ENCODE data around the gene MPPED2. TPM values are rescaled to one million over a fixed set of nuclear protein-coding genes. Genes with fewer than 3 reads are reported as not detected.

MPPED2 gene
- total RNA-seq, 2 experiments from 2014 or later: not detected

DNA sequence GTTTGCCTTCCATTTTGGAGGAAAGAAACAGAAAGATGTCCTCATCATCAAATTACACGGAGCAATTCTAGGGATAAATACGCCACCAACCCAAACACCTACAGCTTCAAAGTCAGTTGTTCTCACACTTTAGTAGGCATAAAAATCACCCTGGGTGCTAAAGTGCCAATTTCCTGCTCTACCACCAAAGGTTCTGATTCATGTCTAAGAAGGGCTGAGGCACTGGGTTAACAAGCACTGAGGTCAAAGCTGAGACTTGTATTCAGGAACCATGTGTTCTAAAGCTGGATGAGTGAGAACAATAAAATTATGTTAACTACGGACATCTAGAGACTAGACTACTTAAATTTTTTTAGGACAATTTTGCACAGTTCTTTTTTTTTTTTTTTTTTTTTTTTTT lies 127.6 kb downstream of the MPPED2 start:
- POLR2A ChIA-PET: no interaction called here
- CTCF ChIA-PET: no interaction called here

DNA sequence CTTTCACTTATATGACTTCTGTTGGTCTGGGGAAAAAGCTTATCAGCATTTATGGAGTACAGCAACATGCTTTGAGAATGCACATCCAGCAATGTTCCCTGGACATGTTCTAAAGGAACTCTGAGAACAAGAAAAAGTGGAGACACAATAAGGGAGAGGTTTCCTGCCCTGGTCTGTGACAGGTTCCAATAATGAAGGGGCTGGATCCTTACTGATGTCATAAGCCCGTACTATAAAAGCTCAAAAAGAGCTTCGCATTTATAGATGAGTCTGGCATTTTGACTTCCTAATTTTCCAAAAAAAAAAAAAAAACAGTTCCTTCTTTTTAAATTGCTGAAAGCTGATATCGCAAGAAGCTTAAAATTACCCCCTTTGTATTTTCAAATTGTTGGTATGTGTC lies 129.1 kb downstream of the MPPED2 start:
- ChIA-PET POLR2A (no interaction called here), CTCF (interaction anchor here (0.6 kb wide), 1 partner anchor 40 kb away, joined by 3 read pairs; no protein-coding TSS in a partner anchor)

DNA sequence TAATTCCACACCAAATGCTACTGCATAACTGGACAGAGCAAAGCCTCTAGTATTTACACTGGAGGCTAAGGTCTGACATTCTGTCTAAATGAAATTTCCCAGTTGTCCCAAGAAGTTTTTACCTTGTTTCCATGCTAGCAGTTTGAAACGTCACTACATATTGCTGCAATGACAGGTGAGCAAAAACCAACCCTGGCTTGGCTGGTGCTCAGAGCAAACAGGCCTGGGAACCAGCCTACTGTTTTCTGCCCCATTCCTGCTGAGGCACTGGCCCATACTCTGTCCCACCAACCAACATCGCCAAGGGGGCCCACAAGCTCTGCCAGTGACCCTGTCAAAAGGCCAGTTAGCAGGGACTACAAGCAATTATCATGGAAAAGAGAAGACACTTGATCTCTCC lies 131.1 kb downstream of the MPPED2 start:
- ChIA-PET CTCF (no interaction called here), POLR2A (no interaction called here)

- ChIA-PET CTCF (no interaction called here), POLR2A (no interaction called here)
These were observed 131.6 kb downstream of the MPPED2 start for GRCh38 chr11:30454541-30454940.

DNA sequence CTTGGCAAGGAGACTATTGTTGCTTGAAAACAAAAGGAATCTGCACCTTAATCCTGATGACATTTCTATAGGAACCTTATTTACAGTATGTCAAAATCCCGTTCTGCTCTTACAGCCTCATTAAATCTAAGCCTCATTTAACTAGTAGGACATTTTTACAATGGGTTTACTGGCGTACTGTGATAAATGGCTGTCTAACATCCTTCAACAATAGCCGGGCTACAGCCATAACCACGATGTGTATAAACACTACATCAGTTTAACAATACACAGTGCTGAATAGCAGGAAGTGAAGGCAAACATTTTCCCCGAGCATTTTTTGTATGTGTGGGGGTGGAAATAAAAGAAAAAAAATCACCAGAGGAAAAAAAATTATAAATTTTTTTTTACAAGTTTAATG lies 132.0 kb downstream of the MPPED2 start:
- ChIA-PET POLR2A (no interaction called here), CTCF (no interaction called here)

DNA sequence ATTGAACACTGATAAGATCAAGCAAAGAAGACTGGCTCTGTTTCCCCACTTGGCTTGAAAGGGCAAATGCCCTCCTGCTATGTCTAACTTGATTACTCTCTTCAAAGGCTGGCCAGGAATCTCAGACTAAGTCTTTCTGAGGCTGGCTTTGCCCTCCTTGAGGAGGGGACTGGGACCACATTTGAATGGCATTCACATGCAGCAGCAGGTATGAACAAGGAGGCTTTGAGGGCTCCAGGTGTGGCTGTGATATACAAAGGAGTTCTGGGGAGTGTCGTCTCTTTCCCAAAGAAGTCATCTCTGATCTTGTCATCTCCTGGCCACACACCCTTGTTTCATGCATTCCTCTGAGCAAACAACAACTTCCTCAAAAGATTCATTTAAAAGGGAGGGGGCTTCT lies 132.4 kb downstream of the MPPED2 start:
- ChIA-PET CTCF (no interaction called here), POLR2A (no interaction called here)

DNA sequence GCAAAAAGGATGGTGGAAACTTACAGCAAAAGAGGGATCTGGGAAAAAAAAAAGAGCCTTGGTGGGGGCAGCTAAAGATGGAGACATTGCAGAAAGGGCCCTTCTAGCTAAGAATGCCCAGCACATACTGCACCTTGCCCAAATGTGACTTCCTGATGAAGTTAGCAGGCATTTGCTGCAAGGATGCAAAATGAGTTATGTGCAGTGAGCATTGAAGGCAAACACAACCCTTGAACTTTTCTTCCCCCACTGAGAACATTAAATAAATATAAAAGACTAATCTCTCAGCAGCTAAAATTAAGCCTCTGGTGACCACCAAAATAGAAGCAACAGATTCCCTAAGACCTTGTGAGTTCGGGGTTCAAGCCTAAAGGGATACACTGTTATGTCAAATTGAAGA lies 133.3 kb downstream of the MPPED2 start:
- POLR2A ChIA-PET: no interaction called here
- CTCF ChIA-PET: no interaction called here

DNA sequence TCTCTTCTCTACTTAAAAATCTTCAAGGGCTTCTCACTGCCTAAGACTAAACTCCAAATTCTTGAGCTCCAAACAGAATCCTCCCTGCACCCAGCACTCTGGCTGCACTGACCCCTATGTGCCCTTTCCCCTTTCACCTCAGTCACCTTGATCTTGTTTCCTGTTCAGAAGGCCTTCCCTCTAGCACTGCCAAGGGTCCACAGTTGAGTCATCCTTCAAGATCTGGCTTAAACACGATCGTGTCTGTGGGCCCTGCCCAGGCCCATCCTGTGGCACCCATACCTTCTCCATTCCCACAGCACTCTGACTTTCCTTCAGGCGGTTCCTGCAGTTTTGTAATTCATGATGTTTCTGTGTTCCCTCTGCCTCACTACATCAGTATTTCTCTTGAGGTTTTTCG lies 134.0 kb downstream of the MPPED2 start:
- CTCF ChIA-PET: no interaction called here
- POLR2A ChIA-PET: no interaction called here

DNA sequence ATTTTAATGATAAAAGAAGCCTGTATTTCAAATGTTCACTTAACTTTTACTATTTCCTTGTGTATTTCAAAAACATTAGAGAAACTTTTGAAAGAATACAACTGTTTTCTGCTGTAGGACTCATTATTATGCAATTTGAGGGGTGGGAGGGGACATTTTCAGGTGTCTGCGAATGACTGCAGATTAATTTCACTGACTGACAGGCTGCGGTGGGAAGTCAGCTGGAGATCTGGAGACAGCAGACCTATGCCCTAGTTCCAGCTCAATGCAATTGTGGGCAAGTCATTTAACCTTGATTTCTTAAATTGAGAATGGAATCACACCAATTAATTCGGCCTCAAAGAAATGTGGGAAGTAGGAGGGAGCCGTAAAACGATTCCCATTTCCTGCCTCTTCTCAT lies 134.5 kb downstream of the MPPED2 start:
- ChIA-PET POLR2A (no interaction called here), CTCF (no interaction called here)

GRCh38 chr11:30451167-30451566 lies 135.0 kb downstream of the MPPED2 start:
- ChIA-PET POLR2A (no interaction called here), CTCF (no interaction called here)

DNA sequence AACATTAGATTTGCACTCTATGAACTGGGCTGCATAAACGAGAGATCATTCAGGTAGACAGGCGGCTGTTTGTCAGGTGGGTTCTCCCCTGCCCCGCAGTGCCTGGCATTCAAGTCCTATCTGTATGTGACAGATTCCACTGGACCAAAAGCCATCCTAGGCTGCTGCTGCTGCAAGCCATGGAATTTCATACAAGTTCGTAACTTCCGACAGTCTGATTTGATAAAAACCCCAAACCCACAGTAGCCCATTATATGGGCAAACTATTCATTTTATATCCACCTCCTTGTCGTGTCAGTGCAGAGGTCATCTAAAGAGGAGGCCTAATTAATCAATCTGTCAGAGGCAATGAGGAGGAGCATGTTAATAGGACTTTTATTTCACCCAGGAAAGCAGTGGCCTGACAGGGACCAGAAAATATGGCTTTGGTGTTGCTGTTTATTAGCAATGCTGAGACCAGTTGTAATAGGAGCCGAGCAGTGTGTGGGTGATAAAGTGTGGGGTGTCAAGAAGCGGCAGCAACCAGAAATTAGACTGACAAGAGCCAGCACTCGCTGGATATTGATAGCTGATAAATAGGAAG lies 139.0 kb downstream of the MPPED2 start:
- POLR2A ChIA-PET: no interaction called here
- CTCF ChIA-PET: interaction anchor here (0.6 kb wide), 1 partner anchor 17 kb away, joined by 3 read pairs; no protein-coding TSS in a partner anchor

- ChIA-PET CTCF (no interaction called here), POLR2A (no interaction called here)
These were observed 139.6 kb downstream of the MPPED2 start for GRCh38 chr11:30446520-30446919.

GRCh38 chr11:30445056-30445455 lies 141.1 kb downstream of the MPPED2 start:
- ChIA-PET POLR2A (no interaction called here), CTCF (no interaction called here)

DNA sequence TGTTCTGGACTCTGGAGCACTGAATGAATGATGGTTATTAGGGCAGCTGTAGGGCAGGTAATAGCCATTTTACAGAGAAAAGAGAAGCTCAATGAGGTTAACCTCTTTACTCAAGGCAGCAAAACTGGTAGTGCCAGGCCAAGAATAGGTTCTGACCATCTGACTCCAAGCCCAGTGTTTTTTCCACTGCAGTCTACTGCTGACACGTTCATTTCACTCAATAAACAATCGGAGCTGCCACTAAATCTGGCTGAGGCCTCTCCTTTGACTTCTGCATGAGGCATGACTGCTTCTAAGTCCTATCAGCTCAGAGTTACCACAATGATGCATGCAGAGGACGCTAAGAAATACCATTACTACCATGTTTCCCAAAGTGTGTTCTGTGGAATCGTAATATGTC lies 145.6 kb downstream of the MPPED2 start:
- ChIA-PET CTCF (no interaction called here), POLR2A (no interaction called here)

- POLR2A ChIA-PET: no interaction called here
- CTCF ChIA-PET: no interaction called here
These were observed 149.4 kb downstream of the MPPED2 start for GRCh38 chr11:30436801-30437200.

GRCh38 chr11:30435488-30435887 lies 150.7 kb downstream of the MPPED2 start:
- POLR2A ChIA-PET: no interaction called here
- CTCF ChIA-PET: no interaction called here

GRCh38 chr11:30434901-30435300 lies 151.3 kb downstream of the MPPED2 start:
- POLR2A ChIA-PET: no interaction called here
- CTCF ChIA-PET: no interaction called here

- CTCF ChIA-PET: no interaction called here
- POLR2A ChIA-PET: no interaction called here
These were observed 152.3 kb downstream of the MPPED2 start for GRCh38 chr11:30433831-30434230.

DNA sequence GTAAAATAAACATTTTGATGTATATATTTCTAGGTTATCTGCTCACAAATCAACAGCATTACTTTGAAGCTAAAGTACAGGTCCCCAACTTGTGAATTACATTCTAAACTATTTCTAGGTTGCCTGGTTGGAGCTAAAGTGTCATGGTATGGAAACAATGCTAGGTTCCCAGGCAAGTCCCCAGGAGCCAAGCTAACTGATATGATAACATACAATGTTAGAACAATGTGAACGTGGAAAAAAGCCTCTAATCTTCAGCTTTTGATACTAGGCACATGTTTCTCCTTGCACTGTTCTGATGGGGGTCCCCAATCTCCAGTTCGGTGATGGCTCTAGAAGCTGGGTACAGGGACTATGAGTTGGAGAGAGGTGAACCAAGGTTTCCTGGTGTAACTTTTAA lies 153.4 kb downstream of the MPPED2 start:
- POLR2A ChIA-PET: no interaction called here
- CTCF ChIA-PET: no interaction called here

DNA sequence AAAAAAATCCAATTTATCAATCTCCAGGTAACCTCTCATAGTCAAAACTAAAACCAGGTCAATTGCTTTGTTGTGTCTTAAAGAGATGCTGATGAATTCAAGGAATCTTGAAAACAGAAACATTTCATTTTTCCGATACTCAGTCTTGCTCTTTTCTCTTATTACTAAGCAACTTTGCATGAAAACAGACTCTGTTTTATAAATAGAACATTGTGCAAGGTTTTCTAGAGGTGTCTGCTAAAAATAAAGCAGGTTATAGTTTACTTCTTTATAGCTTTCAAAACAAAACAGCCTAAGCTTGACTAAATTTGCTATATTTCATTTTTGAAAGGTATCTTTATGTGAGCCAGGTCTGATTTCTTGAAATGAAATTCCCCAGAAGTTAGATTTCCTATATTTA lies 154.0 kb downstream of the MPPED2 start:
- ChIA-PET CTCF (no interaction called here), POLR2A (no interaction called here)

- ChIA-PET CTCF (no interaction called here), POLR2A (no interaction called here)
These were observed 154.9 kb downstream of the MPPED2 start for GRCh38 chr11:30431127-30431814.

GRCh38 chr11:30429550-30429949 lies 156.6 kb downstream of the MPPED2 start:
- ChIA-PET POLR2A (no interaction called here), CTCF (no interaction called here)
